PFSK-1 (cell line): ENCODE data around the gene SGPL1.

Experiments used
- POLR2AphosphoS5 ChIP-seq: IDR thresholded peaks from 2 replicates; pipeline ENCODE4 v1.6.1; 2012; ENCODE audit warnings: low read depth, mild to moderate bottlenecking, control low read depth, low read length, moderate library complexity
- REST ChIP-seq, 2 experiments: IDR thresholded peaks; 2 replicates each; pipeline versions ENCODE4 v1.6.1 to v1.8.0; 2011 to 2012; ENCODE audit warnings: low read depth in 2 of 2, low read length in 2 of 2, control low read depth in 1 of 2, inconsistent platforms in 1 of 2, mild to moderate bottlenecking in 1 of 2, moderate library complexity in 1 of 2; ENCODE audit not compliant: insufficient read depth in 1 of 2

GRCh38 chr10:70928140-70928539, 112.4 kb downstream of the SGPL1 start:
- TF ChIP-seq POLR2AphosphoS5 (no peak), REST (IDR thresholded peaks at IDR 0.05; ENCODE audit: insufficient read depth in 1 of 2, low read depth in 2 of 2, low read length in 2 of 2) (no peak)
